Measurements from ENCODE around the gene PLCG2.

DNA sequence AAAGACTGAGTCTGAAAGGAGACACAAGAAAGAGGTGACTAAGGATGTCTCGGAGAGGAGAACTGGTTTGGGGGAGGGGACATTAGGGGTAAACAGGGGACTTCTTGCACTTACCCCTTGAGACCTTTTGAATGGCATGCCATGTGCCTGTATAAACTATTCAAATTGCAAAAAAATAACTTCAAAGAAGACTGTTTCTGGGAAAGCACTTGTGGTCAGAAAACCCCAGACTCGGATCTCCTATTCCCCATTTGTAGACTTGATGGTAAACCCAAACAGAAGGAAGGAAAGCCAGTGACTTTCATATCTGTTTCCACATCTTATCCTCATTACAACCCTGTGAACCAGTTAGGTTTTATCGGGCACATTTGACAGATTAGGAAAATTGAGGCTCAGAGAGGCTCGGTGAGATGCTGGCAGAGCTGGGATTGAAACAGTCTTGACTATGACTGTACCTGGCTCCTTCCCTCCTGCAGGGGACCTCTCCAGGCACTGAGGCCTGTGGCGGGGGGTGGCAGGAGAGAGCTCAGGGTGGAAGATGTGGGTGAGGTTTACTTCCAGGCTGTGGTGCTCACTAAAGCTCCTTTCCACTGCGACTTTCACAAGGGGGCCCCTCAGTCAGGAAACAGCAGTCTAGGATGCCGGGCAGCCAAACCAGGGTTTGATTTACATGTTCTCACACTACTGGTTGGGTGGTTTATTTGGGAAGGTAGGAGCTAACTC is 30.5 kb upstream of the PLCG2 start:
- TF ChIP-seq, protein P1, sequence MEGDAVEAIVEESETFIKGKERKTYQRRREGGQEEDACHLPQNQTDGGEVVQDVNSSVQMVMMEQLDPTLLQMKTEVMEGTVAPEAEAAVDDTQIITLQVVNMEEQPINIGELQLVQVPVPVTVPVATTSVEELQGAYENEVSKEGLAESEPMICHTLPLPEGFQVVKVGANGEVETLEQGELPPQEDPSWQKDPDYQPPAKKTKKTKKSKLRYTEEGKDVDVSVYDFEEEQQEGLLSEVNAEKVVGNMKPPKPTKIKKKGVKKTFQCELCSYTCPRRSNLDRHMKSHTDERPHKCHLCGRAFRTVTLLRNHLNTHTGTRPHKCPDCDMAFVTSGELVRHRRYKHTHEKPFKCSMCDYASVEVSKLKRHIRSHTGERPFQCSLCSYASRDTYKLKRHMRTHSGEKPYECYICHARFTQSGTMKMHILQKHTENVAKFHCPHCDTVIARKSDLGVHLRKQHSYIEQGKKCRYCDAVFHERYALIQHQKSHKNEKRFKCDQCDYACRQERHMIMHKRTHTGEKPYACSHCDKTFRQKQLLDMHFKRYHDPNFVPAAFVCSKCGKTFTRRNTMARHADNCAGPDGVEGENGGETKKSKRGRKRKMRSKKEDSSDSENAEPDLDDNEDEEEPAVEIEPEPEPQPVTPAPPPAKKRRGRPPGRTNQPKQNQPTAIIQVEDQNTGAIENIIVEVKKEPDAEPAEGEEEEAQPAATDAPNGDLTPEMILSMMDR (IDR thresholded peaks at IDR 0.05; ENCODE audit: poor library complexity, severe bottlenecking) = no peak
- TF ChIP-seq TAF1 (IDR thresholded peaks at IDR 0.05; ENCODE audit: low read depth) (no peak), EZH2 (IDR thresholded peaks at IDR 0.05; ENCODE audit: borderline replicate concordance, insufficient read depth, low read length, poor library complexity, severe bottlenecking) (no peak), POLR2AphosphoS5 (IDR thresholded peaks at IDR 0.05) (no peak), SMC3 (conservative IDR thresholded peaks at IDR 0.05; ENCODE audit: poor library complexity) (no peak), EP300 (conservative IDR thresholded peaks at IDR 0.05; ENCODE audit: poor library complexity, severe bottlenecking) (no peak), RAD21 (conservative IDR thresholded peaks at IDR 0.05) (no peak), MXI1 (conservative IDR thresholded peaks at IDR 0.05; ENCODE audit: poor library complexity, severe bottlenecking) (no peak)
- TF ChIP-seq, protein P2, sequence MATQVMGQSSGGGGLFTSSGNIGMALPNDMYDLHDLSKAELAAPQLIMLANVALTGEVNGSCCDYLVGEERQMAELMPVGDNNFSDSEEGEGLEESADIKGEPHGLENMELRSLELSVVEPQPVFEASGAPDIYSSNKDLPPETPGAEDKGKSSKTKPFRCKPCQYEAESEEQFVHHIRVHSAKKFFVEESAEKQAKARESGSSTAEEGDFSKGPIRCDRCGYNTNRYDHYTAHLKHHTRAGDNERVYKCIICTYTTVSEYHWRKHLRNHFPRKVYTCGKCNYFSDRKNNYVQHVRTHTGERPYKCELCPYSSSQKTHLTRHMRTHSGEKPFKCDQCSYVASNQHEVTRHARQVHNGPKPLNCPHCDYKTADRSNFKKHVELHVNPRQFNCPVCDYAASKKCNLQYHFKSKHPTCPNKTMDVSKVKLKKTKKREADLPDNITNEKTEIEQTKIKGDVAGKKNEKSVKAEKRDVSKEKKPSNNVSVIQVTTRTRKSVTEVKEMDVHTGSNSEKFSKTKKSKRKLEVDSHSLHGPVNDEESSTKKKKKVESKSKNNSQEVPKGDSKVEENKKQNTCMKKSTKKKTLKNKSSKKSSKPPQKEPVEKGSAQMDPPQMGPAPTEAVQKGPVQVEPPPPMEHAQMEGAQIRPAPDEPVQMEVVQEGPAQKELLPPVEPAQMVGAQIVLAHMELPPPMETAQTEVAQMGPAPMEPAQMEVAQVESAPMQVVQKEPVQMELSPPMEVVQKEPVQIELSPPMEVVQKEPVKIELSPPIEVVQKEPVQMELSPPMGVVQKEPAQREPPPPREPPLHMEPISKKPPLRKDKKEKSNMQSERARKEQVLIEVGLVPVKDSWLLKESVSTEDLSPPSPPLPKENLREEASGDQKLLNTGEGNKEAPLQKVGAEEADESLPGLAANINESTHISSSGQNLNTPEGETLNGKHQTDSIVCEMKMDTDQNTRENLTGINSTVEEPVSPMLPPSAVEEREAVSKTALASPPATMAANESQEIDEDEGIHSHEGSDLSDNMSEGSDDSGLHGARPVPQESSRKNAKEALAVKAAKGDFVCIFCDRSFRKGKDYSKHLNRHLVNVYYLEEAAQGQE (IDR thresholded peaks at IDR 0.05; ENCODE audit: borderline replicate concordance) = no peak
